OCI-LY1 (cell line): ENCODE results near the gene DET1.

ENCODE experiments used
- H2AFZ ChIP-seq: fragments of 200-600 bp; sonication (generic), shearing (Covaris generic); 2 replicates; pipeline ENCODE4 v1.6.0; 2014; ENCODE audit warnings: antibody characterized with exemption, mild to moderate bottlenecking, low read length
- H3F3A ChIP-seq: fragments of 200-600 bp; sonication (generic), shearing (Covaris generic); 2 replicates; pipeline ENCODE4 v1.6.0; 2014; ENCODE audit warnings: mild to moderate bottlenecking, antibody characterized with exemption, low read length, moderate library complexity; ENCODE audit not compliant: insufficient read depth
- H3K27ac ChIP-seq: fragments of 200-600 bp; sonication (generic); 2 replicates; pipeline ENCODE4 v1.5.1; 2014; ENCODE audit warnings: low read length, mixed run types, mild to moderate bottlenecking, low read depth; ENCODE audit not compliant: poor library complexity, severe bottlenecking
- H3K27me3 ChIP-seq: fragments of 200-600 bp; sonication (generic); 2 replicates; pipeline ENCODE4 v1.6.0; 2014; ENCODE audit warnings: antibody characterized with exemption, mild to moderate bottlenecking, low read length, moderate library complexity; ENCODE audit not compliant: insufficient read depth
- H3K36me3 ChIP-seq: fragments of 200-600 bp; sonication (generic); 2 replicates; pipeline ENCODE4 v1.6.1; 2014; ENCODE audit warnings: mild to moderate bottlenecking, antibody characterized with exemption, low read length, moderate library complexity, mixed read lengths; ENCODE audit not compliant: insufficient read depth
- H3K4me1 ChIP-seq: fragments of 200-600 bp; sonication (generic); 2 replicates; pipeline ENCODE4 v1.5.1; 2014; ENCODE audit warnings: mild to moderate bottlenecking, low read length, moderate library complexity; ENCODE audit not compliant: insufficient read depth, severe bottlenecking
- H3K4me2 ChIP-seq: fragments of 200-600 bp; sonication (generic), shearing (Covaris generic); 2 replicates; pipeline ENCODE4 v1.6.1; 2014; ENCODE audit warnings: low read length
- H3K4me3 ChIP-seq: fragments of 200-600 bp; sonication (generic); 2 replicates; pipeline ENCODE4 v1.5.1; 2014; ENCODE audit warnings: low read length, low read depth, mild to moderate bottlenecking, mixed read lengths; ENCODE audit not compliant: poor library complexity, severe bottlenecking
- H3K79me2 ChIP-seq: fragments of 200-600 bp; shearing (Covaris generic); 2 replicates; pipeline ENCODE4 v1.6.1; 2016; ENCODE audit warnings: mixed run types, low read length, mixed read lengths; ENCODE audit not compliant: insufficient read depth
- H3K9ac ChIP-seq: fragments of 200-600 bp; sonication (generic), shearing (Covaris generic); 2 replicates; pipeline ENCODE4 v1.6.1; 2014; ENCODE audit warnings: mild to moderate bottlenecking, low read length, mixed read lengths
- H3K9me2 ChIP-seq: fragments of 200-600 bp; sonication (generic), shearing (Covaris generic); 2 replicates; pipeline ENCODE4 v1.6.1; 2014; ENCODE audit warnings: low read depth, mild to moderate bottlenecking, low read length, mixed read lengths
- H3K9me3 ChIP-seq: fragments of 200-600 bp; shearing (Covaris generic); 2 replicates; pipeline ENCODE4 v1.6.1; 2014; ENCODE audit warnings: low read length, mixed read lengths
- H4K20me1 ChIP-seq: fragments of 200-600 bp; sonication (generic), shearing (Covaris generic); 2 replicates; pipeline ENCODE4 v1.6.0; 2016; ENCODE audit warnings: mild to moderate bottlenecking, low read length; ENCODE audit not compliant: insufficient read depth
- EZH2 ChIP-seq: fragments of 200-600 bp; sonication (generic), shearing (Covaris generic); IDR thresholded peaks from 2 replicates; pipeline ENCODE4 v1.8.0; 2017; ENCODE audit warnings: borderline replicate concordance, mixed run types, mild to moderate bottlenecking, antibody characterized with exemption, low read length, moderate library complexity, mixed read lengths
- TF ChIP-seq, protein P1 (sequence below): fragments of 200-600 bp; sonication (generic), shearing (Covaris generic); IDR thresholded peaks from 2 replicates; pipeline ENCODE4 v1.5.1; 2017; ENCODE audit warnings: mild to moderate bottlenecking, antibody characterized with exemption, low read length, moderate library complexity, mixed read lengths

The DET1 gene

DNA sequence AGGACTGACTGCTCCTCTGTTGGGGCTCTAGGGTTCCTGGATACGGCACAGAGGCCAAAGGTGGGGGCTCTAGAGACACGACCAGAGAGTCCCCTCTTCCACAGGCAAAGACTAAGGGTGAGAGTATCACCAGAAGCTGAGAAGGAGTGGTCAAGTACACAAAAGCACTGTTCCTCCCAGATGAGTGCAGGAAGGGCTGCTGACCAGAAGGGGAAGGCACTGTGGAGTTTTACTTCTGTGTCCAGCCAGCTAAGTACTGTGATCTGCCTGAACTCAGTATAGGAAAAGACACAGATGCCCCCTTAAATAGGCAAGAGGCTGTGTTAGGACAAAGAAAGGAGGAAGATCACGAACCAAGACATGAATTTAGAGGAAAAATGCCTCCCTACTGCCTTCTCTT, 67.3 kb downstream of the DET1 start:
- Histone ChIP-seq H2AFZ (no peak overlapping the region), H3K36me3 (peaks cover 31% of the 10 kb centered on the region), H3K9me3 (no peaks in the 10 kb centered on the region), H3K4me2 (no peak overlapping the region), H3K9ac (no peak overlapping the region), H3F3A (no peaks in the 10 kb centered on the region), H3K27me3 (no peaks in the 10 kb centered on the region), H3K4me1 (no peaks in the 10 kb centered on the region), H3K9me2 (no peaks in the 10 kb centered on the region), H3K27ac (no peak overlapping the region), H3K79me2 (no peaks in the 10 kb centered on the region), H3K4me3 (no peak overlapping the region), H4K20me1 (no peaks in the 10 kb centered on the region)
- TF ChIP-seq EZH2 = no peak
- TF ChIP-seq, protein P1, sequence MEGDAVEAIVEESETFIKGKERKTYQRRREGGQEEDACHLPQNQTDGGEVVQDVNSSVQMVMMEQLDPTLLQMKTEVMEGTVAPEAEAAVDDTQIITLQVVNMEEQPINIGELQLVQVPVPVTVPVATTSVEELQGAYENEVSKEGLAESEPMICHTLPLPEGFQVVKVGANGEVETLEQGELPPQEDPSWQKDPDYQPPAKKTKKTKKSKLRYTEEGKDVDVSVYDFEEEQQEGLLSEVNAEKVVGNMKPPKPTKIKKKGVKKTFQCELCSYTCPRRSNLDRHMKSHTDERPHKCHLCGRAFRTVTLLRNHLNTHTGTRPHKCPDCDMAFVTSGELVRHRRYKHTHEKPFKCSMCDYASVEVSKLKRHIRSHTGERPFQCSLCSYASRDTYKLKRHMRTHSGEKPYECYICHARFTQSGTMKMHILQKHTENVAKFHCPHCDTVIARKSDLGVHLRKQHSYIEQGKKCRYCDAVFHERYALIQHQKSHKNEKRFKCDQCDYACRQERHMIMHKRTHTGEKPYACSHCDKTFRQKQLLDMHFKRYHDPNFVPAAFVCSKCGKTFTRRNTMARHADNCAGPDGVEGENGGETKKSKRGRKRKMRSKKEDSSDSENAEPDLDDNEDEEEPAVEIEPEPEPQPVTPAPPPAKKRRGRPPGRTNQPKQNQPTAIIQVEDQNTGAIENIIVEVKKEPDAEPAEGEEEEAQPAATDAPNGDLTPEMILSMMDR = no peak

DNA sequence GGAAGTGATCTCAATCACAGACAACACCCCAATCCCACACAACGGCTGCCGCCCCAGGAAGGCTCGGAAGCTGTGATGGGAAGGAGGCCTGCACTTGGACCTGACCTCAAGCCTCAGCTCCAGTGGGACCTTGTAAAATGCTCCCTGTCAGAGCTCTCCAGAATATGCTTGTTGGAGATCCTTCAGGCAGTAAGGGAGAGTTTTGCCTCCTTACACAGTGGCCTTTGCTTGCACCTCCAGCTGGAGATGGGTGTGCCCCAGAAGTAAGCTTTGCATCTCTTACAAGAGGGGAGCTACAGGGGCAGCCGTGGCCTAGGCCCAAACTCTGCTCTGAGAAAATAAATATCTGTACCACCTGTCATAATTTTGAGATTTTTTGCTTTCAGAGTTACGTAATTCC, 68.6 kb downstream of the DET1 start:
- Histone ChIP-seq H3K4me3 (no peak overlapping the region), H3K9ac (no peak overlapping the region), H2AFZ (no peak overlapping the region), H3K4me2 (no peak overlapping the region), H3K27me3 (no peaks in the 10 kb centered on the region), H3K27ac (no peak overlapping the region), H3K9me3 (no peaks in the 10 kb centered on the region), H4K20me1 (no peaks in the 10 kb centered on the region), H3K9me2 (no peaks in the 10 kb centered on the region), H3K36me3 (peaks cover 40% of the 10 kb centered on the region), H3K79me2 (no peaks in the 10 kb centered on the region), H3F3A (no peaks in the 10 kb centered on the region), H3K4me1 (no peaks in the 10 kb centered on the region)
- no peak for TF ChIP-seq EZH2
- TF ChIP-seq, protein P1 = no peak

DNA sequence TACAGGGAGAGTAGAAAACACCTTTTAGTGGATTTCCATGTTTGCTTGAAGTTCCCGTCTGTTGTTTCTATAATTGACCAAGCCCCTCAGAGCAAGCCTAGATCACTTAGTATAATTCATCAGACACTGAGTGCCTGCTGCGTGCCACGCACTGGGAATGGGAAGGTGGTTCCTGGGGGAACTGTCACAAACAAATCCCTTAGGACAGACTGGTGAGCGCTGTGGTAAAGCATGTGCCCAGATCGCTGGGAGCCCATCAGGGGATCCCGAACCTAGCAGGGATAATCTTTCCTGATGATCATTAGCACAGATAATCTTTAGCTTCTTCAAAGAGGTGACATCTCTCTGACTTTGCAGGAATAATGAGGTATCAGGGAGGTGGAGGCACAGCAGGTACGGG, 69.4 kb downstream of the DET1 start:
- no peaks in the 10 kb centered on the region for H3K4me1 ChIP-seq
- peaks cover 47% of the 10 kb centered on the region for H3K36me3 ChIP-seq
- no peak overlapping the region for H3K4me3 ChIP-seq
- H3K27ac ChIP-seq = no peak overlapping the region
- no peaks in the 10 kb centered on the region for H4K20me1 ChIP-seq
- TF ChIP-seq, protein P1 = no peak
- TF ChIP-seq EZH2 = no peak
- H3F3A ChIP-seq = no peaks in the 10 kb centered on the region
- H3K27me3 ChIP-seq = no peaks in the 10 kb centered on the region
- no peak overlapping the region for H3K9ac ChIP-seq
- no peaks in the 10 kb centered on the region for H3K9me3 ChIP-seq
- H3K9me2 ChIP-seq = no peaks in the 10 kb centered on the region
- no peak overlapping the region for H2AFZ ChIP-seq
- no peaks in the 10 kb centered on the region for H3K79me2 ChIP-seq
- H3K4me2 ChIP-seq = no peak overlapping the region
